GM18517 (cell line): ENCODE measurements around the gene DRC7.
A peak's percentile ranks its signal among the peaks of the same experiment; 100 is the strongest.

Experiments used
- ATAC-seq: cut with Tn5 transposase; IDR thresholded peaks from one replicate; pipeline ENCODE4 v1.9.1; 2021; ENCODE audit warnings: mild to moderate bottlenecking, moderate library complexity; ENCODE audit not compliant: unreplicated experiment

Gene DRC7

GRCh38 chr16:57675741-57676551, 18.7 kb upstream of the DRC7 start:
- no peak for ATAC-seq

- ATAC-seq = no peak
Measured at GRCh38 chr16:57676553-57677085, 18.0 kb upstream of the DRC7 start.

DNA sequence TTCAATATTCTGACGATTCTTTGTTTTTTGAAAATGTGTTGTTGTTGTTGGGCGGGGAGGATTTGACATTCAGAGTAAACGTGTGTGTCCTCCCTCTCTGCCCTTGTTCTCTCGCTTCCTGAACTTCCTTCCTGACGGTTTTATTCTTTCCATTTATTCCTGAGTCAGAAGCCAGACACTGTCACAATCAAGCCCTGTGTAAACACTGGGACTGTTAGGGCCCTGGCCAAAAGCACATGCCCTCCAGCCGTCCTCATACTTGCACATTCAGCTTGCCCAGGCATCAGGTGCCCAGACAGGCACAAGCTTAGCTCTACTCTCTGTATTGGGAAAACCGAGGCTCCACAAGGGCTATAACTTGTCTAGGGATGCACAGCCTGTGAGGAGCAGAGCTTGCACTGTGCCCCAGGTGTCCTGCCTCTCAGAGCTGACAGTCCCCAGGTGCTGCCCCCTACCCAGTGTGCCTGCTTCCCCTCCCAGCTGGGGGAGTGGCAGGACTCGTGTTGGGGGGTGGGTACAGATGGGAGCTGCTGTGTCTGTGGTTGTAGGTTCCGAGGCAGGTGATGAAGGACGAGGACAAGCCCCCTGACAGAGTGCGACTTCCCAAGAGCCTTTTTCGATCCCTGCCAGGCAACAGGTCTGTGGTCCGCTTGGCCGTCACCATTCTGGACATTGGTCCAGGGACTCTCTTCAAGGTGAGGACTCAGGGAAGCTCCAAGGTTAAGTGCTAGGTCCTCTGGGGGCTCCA, 16.8 kb upstream of the DRC7 start:
- ATAC-seq = no peak

GRCh38 chr16:57679016-57679415, 15.6 kb upstream of the DRC7 start:
- ATAC-seq = no peak

DNA sequence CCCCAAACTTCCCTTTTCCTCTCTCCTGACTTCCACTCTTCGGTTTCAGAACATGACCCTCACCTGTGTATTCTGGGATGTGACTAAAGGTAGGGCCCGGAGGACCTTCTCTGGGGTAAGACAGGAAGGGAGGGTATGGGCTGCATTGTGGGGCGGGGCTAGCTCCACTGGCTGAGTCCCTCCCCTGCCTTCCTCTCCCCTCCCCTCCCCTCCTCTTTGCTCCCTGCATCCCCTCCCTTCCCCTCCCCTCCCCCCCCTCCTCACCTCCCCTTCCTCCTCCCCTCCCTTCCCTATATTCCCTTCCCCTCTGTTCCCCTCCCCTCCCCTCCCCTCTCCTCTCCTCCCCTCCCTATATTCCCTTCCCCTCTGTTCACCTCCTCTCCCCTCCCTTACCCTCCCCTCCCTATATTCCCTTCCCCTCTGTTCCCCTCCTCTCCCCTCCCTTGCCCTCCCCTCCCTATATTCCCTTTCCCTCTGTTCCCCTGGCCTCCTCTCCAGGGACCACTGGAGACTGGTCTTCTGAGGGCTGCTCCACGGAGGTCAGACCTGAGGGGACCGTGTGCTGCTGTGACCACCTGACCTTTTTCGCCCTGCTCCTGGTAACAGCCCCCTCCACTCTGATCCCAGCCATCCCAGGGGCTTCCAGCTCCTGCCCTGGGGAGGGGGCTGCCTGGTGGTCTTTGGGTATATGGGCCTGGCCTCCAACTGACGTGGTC, 14.7 kb upstream of the DRC7 start:
- no peak for ATAC-seq

DNA sequence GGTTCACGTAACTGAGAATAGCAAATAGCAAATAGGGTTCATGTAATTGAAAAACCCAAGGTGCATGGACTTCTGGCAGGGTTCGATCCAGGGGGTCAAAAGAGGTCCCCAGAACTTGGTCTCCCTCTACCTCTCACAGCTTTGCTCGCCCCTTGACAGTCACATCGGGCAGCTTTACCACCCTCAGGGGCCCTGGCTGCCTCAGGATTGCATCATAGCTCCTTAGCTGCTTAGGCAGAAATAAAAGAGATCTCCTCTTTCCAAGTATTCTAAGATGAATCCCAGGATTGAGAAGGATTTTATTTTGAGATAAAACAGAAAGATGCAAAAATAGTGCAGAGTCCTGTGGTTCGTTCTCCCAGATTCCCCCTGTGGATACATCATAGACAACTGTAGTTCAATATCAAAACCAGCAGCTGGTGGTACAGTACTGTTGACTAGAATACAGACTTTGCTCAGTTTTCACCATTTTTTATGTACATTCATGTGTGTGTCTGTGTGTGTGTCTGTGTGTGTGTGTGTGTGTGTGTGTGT, 13.7 kb upstream of the DRC7 start:
- ATAC-seq = no peak

- no peak for ATAC-seq
Measured at GRCh38 chr16:57681950-57682728, 12.5 kb upstream of the DRC7 start.

GRCh38 chr16:57682809-57683635, 11.6 kb upstream of the DRC7 start:
- ATAC-seq = no peak

DNA sequence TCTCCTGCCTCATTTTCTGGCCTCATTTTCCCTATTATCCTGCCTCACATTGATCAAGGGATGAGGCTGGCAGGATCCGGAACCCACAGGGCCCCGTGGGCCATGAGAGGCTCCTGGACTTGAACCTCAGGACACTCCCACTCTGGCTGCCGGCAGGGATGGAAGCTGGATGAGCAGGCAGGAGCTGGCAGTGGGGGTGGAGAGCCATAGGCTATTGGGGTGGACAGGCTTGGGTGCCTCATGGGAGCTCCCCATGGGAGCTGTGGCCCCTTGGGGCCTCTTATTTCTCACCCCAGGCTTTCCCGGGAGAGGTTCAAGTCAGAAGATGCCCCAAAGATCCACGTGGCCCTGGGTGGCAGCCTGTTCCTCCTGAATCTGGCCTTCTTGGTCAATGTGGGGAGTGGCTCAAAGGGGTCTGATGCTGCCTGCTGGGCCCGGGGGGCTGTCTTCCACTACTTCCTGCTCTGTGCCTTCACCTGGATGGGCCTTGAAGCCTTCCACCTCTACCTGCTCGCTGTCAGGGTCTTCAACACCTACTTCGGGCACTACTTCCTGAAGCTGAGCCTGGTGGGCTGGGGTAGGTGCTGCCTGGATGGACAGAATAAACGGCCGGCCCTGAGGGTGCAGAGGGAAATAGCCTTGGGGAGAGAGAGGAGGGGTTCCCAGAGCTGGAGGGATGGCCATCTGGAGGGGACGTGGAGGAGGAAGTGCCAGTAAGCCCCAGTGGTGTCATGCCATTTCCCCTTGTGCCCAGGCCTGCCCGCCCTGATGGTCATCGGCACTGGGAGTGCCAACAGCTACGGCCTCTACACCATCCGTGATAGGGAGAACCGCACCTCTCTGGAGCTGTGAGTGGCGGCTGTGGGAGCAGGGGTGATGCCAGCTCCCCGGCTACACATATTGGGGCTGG, 10.7 kb upstream of the DRC7 start:
- ATAC-seq = no peak

GRCh38 chr16:57684626-57685358, 9.8 kb upstream of the DRC7 start:
- no peak for ATAC-seq

DNA sequence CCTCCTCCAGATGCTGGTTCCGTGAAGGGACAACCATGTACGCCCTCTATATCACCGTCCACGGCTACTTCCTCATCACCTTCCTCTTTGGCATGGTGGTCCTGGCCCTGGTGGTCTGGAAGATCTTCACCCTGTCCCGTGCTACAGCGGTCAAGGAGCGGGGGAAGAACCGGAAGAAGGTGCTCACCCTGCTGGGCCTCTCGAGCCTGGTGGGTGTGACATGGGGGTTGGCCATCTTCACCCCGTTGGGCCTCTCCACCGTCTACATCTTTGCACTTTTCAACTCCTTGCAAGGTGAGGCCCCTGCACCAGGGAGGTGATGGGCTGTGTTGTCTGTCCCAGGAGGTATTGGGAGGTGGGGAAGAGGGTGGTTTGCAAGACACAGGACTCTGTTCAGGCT, 9.0 kb upstream of the DRC7 start:
- no peak for ATAC-seq

DNA sequence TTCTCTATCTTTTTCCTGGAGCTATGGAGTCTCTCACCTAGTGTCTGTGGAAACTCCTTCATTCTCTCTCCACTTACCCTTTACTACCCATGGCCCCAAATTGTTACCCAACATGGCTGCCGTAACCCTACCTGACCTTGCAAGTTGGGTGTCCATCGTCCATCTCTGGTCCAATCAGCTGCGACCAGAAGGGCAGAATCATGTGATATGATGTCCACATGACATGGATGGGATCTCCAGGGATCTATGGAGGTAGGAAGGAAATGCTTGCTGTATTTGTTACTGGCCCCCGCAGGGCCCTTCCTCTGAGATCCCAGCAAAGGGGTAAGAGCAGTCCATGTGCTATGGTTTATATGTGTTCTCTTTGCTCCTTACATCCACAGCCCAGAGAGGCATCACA, 8.0 kb upstream of the DRC7 start:
- no peak for ATAC-seq

- no peak for ATAC-seq
Measured at GRCh38 chr16:57687363-57687929, 7.2 kb upstream of the DRC7 start.

- ATAC-seq = no peak
Measured at GRCh38 chr16:57688487-57688986, 6.1 kb upstream of the DRC7 start.

DNA sequence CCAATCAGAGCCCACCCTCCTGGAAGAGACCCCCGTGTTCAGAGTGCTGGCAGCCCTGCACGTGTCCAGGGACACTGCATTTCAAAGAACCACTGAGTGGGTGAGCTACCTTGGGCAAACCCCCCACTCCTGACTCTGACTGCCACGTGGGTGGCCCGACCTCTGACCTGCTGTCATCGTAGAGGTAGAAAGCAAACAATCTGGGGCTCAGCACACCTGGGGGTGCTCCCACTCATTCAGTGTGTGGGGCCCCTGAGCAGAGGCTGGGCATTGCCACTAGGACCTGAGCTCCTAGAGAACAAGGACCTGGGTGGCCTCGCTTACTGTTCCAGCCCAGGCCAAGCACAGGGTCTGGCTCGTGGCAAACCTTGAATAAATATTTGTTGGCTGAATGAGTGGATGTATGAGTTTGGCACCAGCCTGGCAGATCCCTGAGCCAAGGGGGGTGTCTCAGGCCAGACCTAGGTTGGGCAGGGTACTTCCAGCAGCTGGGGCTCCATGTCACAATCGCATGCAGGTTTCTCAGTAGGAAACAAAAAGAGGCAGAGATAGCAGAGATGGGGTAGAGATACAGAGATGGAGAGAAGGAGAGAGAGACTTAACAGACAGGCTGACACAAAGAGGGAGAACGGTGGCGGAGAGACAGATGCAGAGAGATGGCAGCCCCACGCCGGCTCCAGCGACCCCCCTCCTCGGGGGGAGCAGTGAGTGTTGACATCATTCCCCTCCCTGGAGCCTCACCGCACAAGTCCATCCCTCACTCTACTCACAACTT, 5.4 kb upstream of the DRC7 start:
- no peak for ATAC-seq

- ATAC-seq = peak; percentile 49
Measured at GRCh38 chr16:57689762-57690558, 4.6 kb upstream of the DRC7 start.
